Neural progenitor cell (in vitro differentiated cells): ENCODE results near the gene ARSD.

Experiments used
- CTCF ChIP-seq: fragments of 200-600 bp; sonication (generic); IDR thresholded peaks from 2 replicates; pipeline ENCODE4 v1.5.1; 2017; ENCODE audit warnings: antibody characterized with exemption, mild to moderate bottlenecking
- EZH2 ChIP-seq: fragments of 200-600 bp; sonication (generic); IDR thresholded peaks from 2 replicates; pipeline ENCODE4 v1.6.1; 2017; ENCODE audit warnings: antibody characterized with exemption, mild to moderate bottlenecking, moderate library complexity

- TF ChIP-seq CTCF (no peak), EZH2 (no peak)
These were observed 38.4 kb upstream of the ARSD start for GRCh38 chrX:2967584-2967983.
